ENCODE results near the gene ENG.

GRCh38 chr9:127826253-127826913 is 28.1 kb downstream of the ENG start:
- no peak for TF ChIP-seq GATA2 (IDR thresholded peaks at IDR 0.05; ENCODE audit: low read depth, low read length)
- no peak for TF ChIP-seq GATA3 (IDR thresholded peaks at IDR 0.05; ENCODE audit: low read depth, low read length)
